ENCODE results near the gene CLPTM1L.
"Not testable (repeated sequence)": the region's sequence is repeated elsewhere in the genome, so short reads cannot be mapped to it uniquely, and the experiment has no call there.

The CLPTM1L gene

GRCh38 chr5:1338506-1339070, 6.3 kb downstream of the CLPTM1L start:
- no peak for DNase-seq

GRCh38 chr5:1338196-1338490, 6.8 kb downstream of the CLPTM1L start:
- DNase-seq, result no peak

GRCh38 chr5:1337489-1338195, 7.3 kb downstream of the CLPTM1L start:
- no peak for DNase-seq

- no peak for DNase-seq
Measured at GRCh38 chr5:1336749-1337488, 8.0 kb downstream of the CLPTM1L start.

- no peak for DNase-seq
Measured at GRCh38 chr5:1336106-1336561, 8.8 kb downstream of the CLPTM1L start.

GRCh38 chr5:1335540-1336095, 9.3 kb downstream of the CLPTM1L start:
- DNase-seq, result no peak

GRCh38 chr5:1334831-1335539, 9.9 kb downstream of the CLPTM1L start:
- DNase-seq, result no peak

GRCh38 chr5:1333986-1334385, 10.9 kb downstream of the CLPTM1L start:
- no peak for DNase-seq

GRCh38 chr5:1333286-1333685, 11.6 kb downstream of the CLPTM1L start:
- not testable (repeated sequence) for DNase-seq

- no peak for DNase-seq
Measured at GRCh38 chr5:1332461-1333001, 12.4 kb downstream of the CLPTM1L start.

- DNase-seq, result no peak
Measured at GRCh38 chr5:1331861-1332405, 13.0 kb downstream of the CLPTM1L start.

GRCh38 chr5:1330847-1331831, 13.8 kb downstream of the CLPTM1L start:
- DNase-seq, result no peak

- DNase-seq, result no peak
Measured at GRCh38 chr5:1330146-1330846, 14.6 kb downstream of the CLPTM1L start.

- no peak for DNase-seq
Measured at GRCh38 chr5:1329111-1329579, 15.8 kb downstream of the CLPTM1L start.

GRCh38 chr5:1328237-1329110, 16.4 kb downstream of the CLPTM1L start:
- DNase-seq, result not testable (repeated sequence)

- DNase-seq, result not testable (repeated sequence)
Measured at GRCh38 chr5:1326901-1327756, 17.8 kb downstream of the CLPTM1L start.

GRCh38 chr5:1326532-1326875, 18.4 kb downstream of the CLPTM1L start:
- not testable (repeated sequence) for DNase-seq

GRCh38 chr5:1325870-1326531, 18.9 kb downstream of the CLPTM1L start:
- DNase-seq, result no peak

Measured in activated CD4-positive, CD25-positive, alpha-beta regulatory T cell treated with anti-CD3 and anti-CD28 coated beads, Interleukin-2, amount 50 U/mL, for 72 hours (primary cell).